NCI-H146 treated with DMSO at 0.1 percent for 48 hours (cell line): Measurements from ENCODE around the gene ZNF75A.

Source experiments
- DNase-seq: peaks from one replicate; lab custom pipeline; 2025; ENCODE audit not compliant: unreplicated experiment; lab: John Stamatoyannopoulos, UW

ZNF75A gene

DNA sequence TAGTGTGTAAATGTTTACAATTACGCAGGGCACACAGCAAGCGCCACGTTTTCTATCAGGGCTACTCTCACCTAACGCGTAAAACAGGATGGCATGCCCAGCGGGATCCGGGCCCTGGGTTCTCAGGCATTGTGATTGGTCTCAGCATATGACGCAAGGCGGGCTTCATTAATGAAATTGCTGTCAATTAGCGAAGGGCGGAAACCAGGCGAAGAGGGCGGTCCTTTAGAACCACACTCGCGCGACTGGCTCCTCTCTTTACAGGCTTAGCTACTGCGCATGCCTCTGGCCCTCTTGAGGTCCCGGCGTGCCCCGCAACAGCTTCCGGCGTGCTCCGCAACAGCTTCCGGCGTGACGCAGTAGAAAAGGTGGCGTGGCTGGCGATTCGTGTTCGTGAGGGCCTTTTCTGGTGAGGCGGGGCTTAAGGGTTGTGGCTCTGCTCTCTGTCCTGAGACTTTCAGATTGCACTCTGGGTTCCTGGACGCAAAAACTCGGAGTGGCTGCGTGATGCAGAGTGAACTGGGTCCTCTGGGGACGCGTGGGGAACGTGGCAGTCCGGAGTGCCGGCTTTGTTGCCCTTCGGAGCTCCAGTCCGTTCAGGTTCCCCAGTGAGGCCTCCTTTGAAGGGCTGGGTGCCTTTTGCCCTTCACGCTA lies 59.6 kb downstream of the ZNF75A start:
- peak; percentile 87 for DNase-seq
